HEK293 (cell line): ENCODE measurements around the gene CDK6.

Experiments
- CTCF ChIA-PET: fragments of 350-600 bp; formaldehyde crosslinking; extraction: SDS; loops from one replicate; lab custom pipeline; 2021; ENCODE audit warnings: antibody characterized with exemption; lab: Yijun Ruan, JAX
- POLR2A ChIA-PET: fragments of 300-600 bp; formaldehyde crosslinking; extraction: SDS; loops from one replicate; lab custom pipeline; 2020; ENCODE audit warnings: antibody characterized with exemption, inconsistent platforms; lab: Yijun Ruan, JAX
- H3K27ac ChIP-seq: fragments of 200-500 bp; sonication (Bioruptor generic); 2 replicates; pipeline ENCODE4 v1.5.1; 2014; ENCODE audit warnings: low read depth, low read length, control low read depth, inconsistent platforms; ENCODE audit errors: extremely low read depth
- H3K36me3 ChIP-seq, 2 experiments: fragments of 200-500 bp in 1 of 2; sonication (Bioruptor generic) in 1 of 2; 1 replicate in 1 of 2; 2 replicates in 1 of 2; pipeline ENCODE4 v1.5.1; 2014 to 2017; ENCODE audit warnings: inconsistent platforms in 2 of 2, low read length in 2 of 2; ENCODE audit not compliant: control insufficient read depth in 2 of 2, insufficient read depth in 1 of 2
- H3K4me1 ChIP-seq: fragments of 200-500 bp; sonication (Bioruptor generic); 2 replicates; pipeline ENCODE4 v1.5.1; 2014; ENCODE audit warnings: mild to moderate bottlenecking, low read length, inconsistent platforms; ENCODE audit not compliant: control insufficient read depth, insufficient read depth
- H3K4me3 ChIP-seq: 2 replicates; pipeline ENCODE4 v1.5.1; 2011; ENCODE audit warnings: low read depth, mild to moderate bottlenecking, control low read depth, low read length, moderate library complexity
- H3K9me3 ChIP-seq: fragments of 200-500 bp; sonication (Bioruptor generic); 2 replicates; pipeline ENCODE4 v1.5.1; 2014; ENCODE audit warnings: low read depth, low read length, inconsistent platforms; ENCODE audit not compliant: control insufficient read depth, insufficient read depth
- PRDM1 ChIP-seq: fragments of 450-650 bp; formaldehyde crosslinking; IDR thresholded peaks from 2 replicates; pipeline ENCODE4; 2016; ENCODE audit warnings: missing biosample characterization, missing genetic modification characterization
- SCRT1 ChIP-seq: fragments of 450-650 bp; formaldehyde crosslinking; IDR thresholded peaks from 2 replicates; pipeline ENCODE4 v1.5.1; 2016; ENCODE audit warnings: missing biosample characterization, missing genetic modification characterization, borderline replicate concordance
- TCF7L2 ChIP-seq: IDR thresholded peaks from 2 replicates; pipeline ENCODE4 v1.6.1; 2011; ENCODE audit warnings: low read depth, mild to moderate bottlenecking, inconsistent platforms, low read length, moderate library complexity, borderline replicate concordance
- TRIM28 ChIP-seq: IDR thresholded peaks from 2 replicates; pipeline ENCODE4 v1.6.1; 2011; ENCODE audit warnings: low read length, control low read depth, borderline replicate concordance
- ZFP3 ChIP-seq: fragments of 450-650 bp; formaldehyde crosslinking; IDR thresholded peaks from 2 replicates; pipeline ENCODE4 v1.5.1; 2016; ENCODE audit warnings: low read depth, missing biosample characterization, missing genetic modification characterization
- ZNF174 ChIP-seq: fragments of 450-650 bp; formaldehyde crosslinking; IDR thresholded peaks from 2 replicates; pipeline ENCODE4 v1.5.0; 2017; ENCODE audit warnings: missing biosample characterization, mild to moderate bottlenecking, missing genetic modification characterization
- ZNF302 ChIP-seq: fragments of 450-650 bp; formaldehyde crosslinking; IDR thresholded peaks from 2 replicates; pipeline ENCODE4 v1.5.1; 2016; ENCODE audit warnings: missing biosample characterization, missing genetic modification characterization, low read depth
- ZNF555 ChIP-seq: fragments of 450-650 bp; formaldehyde crosslinking; conservative IDR thresholded peaks from 2 replicates; pipeline ENCODE4 v1.5.1; 2017; ENCODE audit warnings: missing biosample characterization, mild to moderate bottlenecking, missing genetic modification characterization, inconsistent platforms
- ZNF580 ChIP-seq: fragments of 450-650 bp; formaldehyde crosslinking; IDR thresholded peaks from 2 replicates; pipeline ENCODE4 v1.5.1; 2016; ENCODE audit warnings: missing biosample characterization, missing genetic modification characterization
- ZNF654 ChIP-seq: fragments of 450-650 bp; formaldehyde crosslinking; IDR thresholded peaks from 2 replicates; pipeline ENCODE4 v1.5.1; 2016; ENCODE audit warnings: low read depth, missing biosample characterization, missing genetic modification characterization
- ZNF707 ChIP-seq: fragments of 450-650 bp; formaldehyde crosslinking; IDR thresholded peaks from 2 replicates; pipeline ENCODE4 v1.5.1; 2016; ENCODE audit warnings: missing biosample characterization, missing genetic modification characterization
- ZSCAN16 ChIP-seq: fragments of 450-650 bp; formaldehyde crosslinking; IDR thresholded peaks from 2 replicates; pipeline ENCODE4 v1.5.1; 2016; ENCODE audit warnings: missing biosample characterization, missing genetic modification characterization
- ZSCAN23 ChIP-seq: fragments of 450-650 bp; formaldehyde crosslinking; IDR thresholded peaks from 2 replicates; pipeline ENCODE4 v1.5.1; 2016; ENCODE audit warnings: missing biosample characterization, missing genetic modification characterization
- TF ChIP-seq, protein P1 (sequence below): fragments of 450-650 bp; formaldehyde crosslinking; IDR thresholded peaks from 2 replicates; pipeline ENCODE4 v1.5.1; 2017; ENCODE audit warnings: missing biosample characterization, missing genetic modification characterization
- TF ChIP-seq, protein P2 (sequence below): fragments of 450-650 bp; formaldehyde crosslinking; IDR thresholded peaks from 2 replicates; pipeline ENCODE4 v1.5.1; 2016; ENCODE audit warnings: missing biosample characterization, missing genetic modification characterization
- TF ChIP-seq, protein P3 (sequence below): fragments of 450-650 bp; formaldehyde crosslinking; IDR thresholded peaks from 2 replicates; pipeline ENCODE4 v1.5.1; 2016; ENCODE audit warnings: missing biosample characterization, missing genetic modification characterization
- TF ChIP-seq, protein P4 (sequence below): fragments of 450-650 bp; formaldehyde crosslinking; IDR thresholded peaks from 2 replicates; pipeline ENCODE4 v1.5.1; 2016; ENCODE audit warnings: missing biosample characterization, missing genetic modification characterization
- TF ChIP-seq, protein P5 (sequence below): fragments of 450-650 bp; formaldehyde crosslinking; IDR thresholded peaks from 2 replicates; pipeline ENCODE4 v1.5.1; 2017; ENCODE audit warnings: missing biosample characterization, missing genetic modification characterization

CDK6 gene

GRCh38 chr7:92611735-92612134 is 224.6 kb downstream of the CDK6 start (continued):
- TF ChIP-seq, protein P1, sequence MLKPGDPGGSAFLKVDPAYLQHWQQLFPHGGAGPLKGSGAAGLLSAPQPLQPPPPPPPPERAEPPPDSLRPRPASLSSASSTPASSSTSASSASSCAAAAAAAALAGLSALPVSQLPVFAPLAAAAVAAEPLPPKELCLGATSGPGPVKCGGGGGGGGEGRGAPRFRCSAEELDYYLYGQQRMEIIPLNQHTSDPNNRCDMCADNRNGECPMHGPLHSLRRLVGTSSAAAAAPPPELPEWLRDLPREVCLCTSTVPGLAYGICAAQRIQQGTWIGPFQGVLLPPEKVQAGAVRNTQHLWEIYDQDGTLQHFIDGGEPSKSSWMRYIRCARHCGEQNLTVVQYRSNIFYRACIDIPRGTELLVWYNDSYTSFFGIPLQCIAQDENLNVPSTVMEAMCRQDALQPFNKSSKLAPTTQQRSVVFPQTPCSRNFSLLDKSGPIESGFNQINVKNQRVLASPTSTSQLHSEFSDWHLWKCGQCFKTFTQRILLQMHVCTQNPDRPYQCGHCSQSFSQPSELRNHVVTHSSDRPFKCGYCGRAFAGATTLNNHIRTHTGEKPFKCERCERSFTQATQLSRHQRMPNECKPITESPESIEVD = no peak
- TF ChIP-seq ZNF580 (tag by site-specific recombination) (no peak), TRIM28 (no peak), ZSCAN16 (no peak), ZNF302 (no peak), ZFP3 (tag by site-specific recombination) (no peak), ZSCAN23 (no peak)
- TF ChIP-seq, protein P2, sequence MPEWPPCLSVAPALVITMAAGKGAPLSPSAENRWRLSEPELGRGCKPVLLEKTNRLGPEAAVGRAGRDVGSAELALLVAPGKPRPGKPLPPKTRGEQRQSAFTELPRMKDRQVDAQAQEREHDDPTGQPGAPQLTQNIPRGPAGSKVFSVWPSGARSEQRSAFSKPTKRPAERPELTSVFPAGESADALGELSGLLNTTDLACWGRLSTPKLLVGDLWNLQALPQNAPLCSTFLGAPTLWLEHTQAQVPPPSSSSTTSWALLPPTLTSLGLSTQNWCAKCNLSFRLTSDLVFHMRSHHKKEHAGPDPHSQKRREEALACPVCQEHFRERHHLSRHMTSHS = no peak

- H3K9me3 ChIP-seq = no peaks in the 10 kb centered on the region
- POLR2A ChIA-PET = interaction anchor here (0.6 to 1.0 kb wide), 2 partner anchors 9 to 20 kb away, joined by 3 to 5 read pairs; partner anchors contain the start of gene FAM133B
- H3K36me3 ChIP-seq = peaks cover 0 to 3% of the 10 kb centered on the region in 2 experiments; a peak in 1 of 3 replicates
- CTCF ChIA-PET = interaction anchor here (0.5 to 5.1 kb wide), 7 partner anchors 10 to 1473 kb away, joined by 3 to 35 read pairs (median 3); partner anchors contain the start of gene FAM133B
- no peak for TF ChIP-seq ZNF174 (tag by site-specific recombination)
- TF ChIP-seq, protein P3, sequence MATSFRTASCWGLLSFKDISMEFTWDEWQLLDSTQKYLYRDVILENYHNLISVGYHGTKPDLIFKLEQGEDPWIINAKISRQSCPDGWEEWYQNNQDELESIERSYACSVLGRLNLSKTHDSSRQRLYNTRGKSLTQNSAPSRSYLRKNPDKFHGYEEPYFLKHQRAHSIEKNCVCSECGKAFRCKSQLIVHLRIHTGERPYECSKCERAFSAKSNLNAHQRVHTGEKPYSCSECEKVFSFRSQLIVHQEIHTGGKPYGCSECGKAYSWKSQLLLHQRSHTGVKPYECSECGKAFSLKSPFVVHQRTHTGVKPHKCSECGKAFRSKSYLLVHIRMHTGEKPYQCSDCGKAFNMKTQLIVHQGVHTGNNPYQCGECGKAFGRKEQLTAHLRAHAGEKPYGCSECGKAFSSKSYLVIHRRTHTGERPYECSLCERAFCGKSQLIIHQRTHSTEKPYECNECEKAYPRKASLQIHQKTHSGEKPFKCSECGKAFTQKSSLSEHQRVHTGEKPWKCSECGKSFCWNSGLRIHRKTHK (tag by site-specific recombination) = no peak
- no peak for TF ChIP-seq TCF7L2
- no peak for TF ChIP-seq ZNF555
- peak; percentile 57; the same call in 1 of the 2 replicates for TF ChIP-seq PRDM1
- TF ChIP-seq, protein P4, sequence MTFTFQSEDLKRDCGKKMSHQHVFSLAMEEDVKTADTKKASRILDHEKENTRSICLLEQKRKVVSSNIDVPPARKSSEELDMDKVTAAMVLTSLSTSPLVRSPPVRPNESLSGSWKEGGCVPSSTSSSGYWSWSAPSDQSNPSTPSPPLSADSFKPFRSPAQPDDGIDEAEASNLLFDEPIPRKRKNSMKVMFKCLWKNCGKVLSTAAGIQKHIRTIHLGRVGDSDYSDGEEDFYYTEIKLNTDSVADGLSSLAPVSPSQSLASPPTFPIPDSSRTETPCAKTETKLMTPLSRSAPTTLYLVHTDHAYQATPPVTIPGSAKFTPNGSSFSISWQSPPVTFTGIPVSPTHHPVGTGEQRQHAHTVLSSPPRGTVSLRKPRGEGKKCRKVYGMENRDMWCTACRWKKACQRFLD = no peak
- TF ChIP-seq, protein P5, sequence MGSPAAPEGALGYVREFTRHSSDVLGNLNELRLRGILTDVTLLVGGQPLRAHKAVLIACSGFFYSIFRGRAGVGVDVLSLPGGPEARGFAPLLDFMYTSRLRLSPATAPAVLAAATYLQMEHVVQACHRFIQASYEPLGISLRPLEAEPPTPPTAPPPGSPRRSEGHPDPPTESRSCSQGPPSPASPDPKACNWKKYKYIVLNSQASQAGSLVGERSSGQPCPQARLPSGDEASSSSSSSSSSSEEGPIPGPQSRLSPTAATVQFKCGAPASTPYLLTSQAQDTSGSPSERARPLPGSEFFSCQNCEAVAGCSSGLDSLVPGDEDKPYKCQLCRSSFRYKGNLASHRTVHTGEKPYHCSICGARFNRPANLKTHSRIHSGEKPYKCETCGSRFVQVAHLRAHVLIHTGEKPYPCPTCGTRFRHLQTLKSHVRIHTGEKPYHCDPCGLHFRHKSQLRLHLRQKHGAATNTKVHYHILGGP (tag by site-specific recombination) = no peak
- TF ChIP-seq SCRT1 (tag by site-specific recombination) = no peak
- peak; percentile 34 for TF ChIP-seq ZNF654 (tag by site-specific recombination)
- no peak for TF ChIP-seq ZNF707 (tag by site-specific recombination)
- peaks cover 2% of the 10 kb centered on the region; the same call in 1 of the 2 replicates for H3K4me1 ChIP-seq
- no peak overlapping the region for H3K4me3 ChIP-seq
- H3K27ac ChIP-seq = no peak overlapping the region
These were observed 226.4 kb downstream of the CDK6 start for GRCh38 chr7:92609921-92610518.
